Liver (tissue), 9 donors: ENCODE data around the gene CDK5. TPM values are rescaled to one million over a fixed set of nuclear protein-coding genes. Genes with fewer than 3 reads are reported as not detected.

Experiments
- DNase-seq: peaks from one replicate; pipeline ENCODE4 v3.0.0-alpha.2; 2017; ENCODE audit warnings: low spot score
- H3K27ac ChIP-seq, 2 donors: one replicate each; pipeline ENCODE4 v1.7.0; 2013; ENCODE audit warnings: inconsistent platforms in 2 of 2, low read length in 2 of 2, control low read depth in 1 of 2, low read depth in 1 of 2, mild to moderate bottlenecking in 1 of 2
- H3K27me3 ChIP-seq, 4 donors: one replicate each; pipeline versions ENCODE4 v1.6.1 to v1.7.0; 2013; ENCODE audit warnings: low read length in 3 of 4, inconsistent platforms in 1 of 4, mild to moderate bottlenecking in 1 of 4, moderate library complexity in 1 of 4; ENCODE audit not compliant: control insufficient read depth in 4 of 4, insufficient read depth in 4 of 4
- H3K36me3 ChIP-seq, 4 donors: one replicate each; pipeline versions ENCODE4 v1.6.1 to v1.7.0; 2013; ENCODE audit warnings: low read length in 3 of 4, mild to moderate bottlenecking in 3 of 4, low read depth in 1 of 4, moderate library complexity in 1 of 4; ENCODE audit not compliant: control insufficient read depth in 4 of 4, insufficient read depth in 3 of 4
- H3K4me1 ChIP-seq, 4 donors: one replicate each; pipeline versions ENCODE4 v1.6.1 to v1.7.0; 2013; ENCODE audit warnings: low read length in 3 of 4, mild to moderate bottlenecking in 3 of 4, moderate library complexity in 1 of 4; ENCODE audit not compliant: control insufficient read depth in 4 of 4, insufficient read depth in 4 of 4
- H3K4me3 ChIP-seq, 3 donors: one replicate each; pipeline versions ENCODE4 v1.6.1 to v1.7.0; 2013; ENCODE audit warnings: low read length in 3 of 3, control low read depth in 1 of 3, low read depth in 1 of 3, mild to moderate bottlenecking in 1 of 3
- H3K9ac ChIP-seq, 2 donors: one replicate each; pipeline ENCODE4 v1.7.0; 2013; ENCODE audit warnings: low read length in 2 of 2, mild to moderate bottlenecking in 2 of 2, moderate library complexity in 2 of 2, control low read depth in 1 of 2, low read depth in 1 of 2
- H3K9me3 ChIP-seq, 4 donors: one replicate each; pipeline versions ENCODE4 v1.6.1 to v1.7.0; 2013; ENCODE audit warnings: low read length in 3 of 4; ENCODE audit not compliant: control insufficient read depth in 4 of 4
- HNF4A ChIP-seq, 2 donors: conservative IDR thresholded peaks; 2 replicates each; pipeline ENCODE4 v1.6.1; 2016; ENCODE audit warnings: antibody characterized with exemption in 2 of 2, mild to moderate bottlenecking in 2 of 2
- HNF4G ChIP-seq: IDR thresholded peaks from 2 replicates; pipeline ENCODE4 v1.6.1; 2016; ENCODE audit warnings: antibody characterized with exemption
- JUND ChIP-seq, 2 donors: IDR thresholded peaks; 2 replicates each; pipeline ENCODE4 v1.6.1; 2016; ENCODE audit warnings: antibody characterized with exemption in 2 of 2
- NR2F2 ChIP-seq: IDR thresholded peaks from 2 replicates; pipeline ENCODE4 v1.6.1; 2016; ENCODE audit warnings: antibody characterized with exemption
- RAD21 ChIP-seq, 2 donors: IDR thresholded peaks; 2 replicates each; pipeline ENCODE4 v1.6.1; 2016; ENCODE audit warnings: antibody characterized with exemption in 2 of 2, mild to moderate bottlenecking in 2 of 2
- REST ChIP-seq: IDR thresholded peaks from 2 replicates; pipeline ENCODE4 v1.6.1; 2016; ENCODE audit warnings: antibody characterized with exemption, mild to moderate bottlenecking
- WGBS: extraction: QIAGEN DNeasy Blood & Tissue Kit; methylation state at CpG from one replicate; pipeline ENCODE4 v1.1.7; 2013; 5-methylcytosine and 5-hydroxymethylcytosine counted together
- polyA plus RNA-seq, 2 donors: library from polyadenylated mRNA; stranded (reverse) in 1 of 2; unstranded in 1 of 2; fragments of 200-250 nt in 1 of 2; fragments of >200 nt in 1 of 2; fragmentation: Nextera tagmentation in 1 of 2; extraction: Ambion mirVana in 1 of 2; gene quantifications; one replicate each; pipeline versions ENCODE4 v1.2.1 to v1.2.3, GENCODE V29; 2013 to 2015
- total RNA-seq, 2 donors: library from RNA; depleted of rRNA; stranded (reverse); fragments of >200 nt; gene quantifications; one replicate each; pipeline ENCODE4 v1.2.3, GENCODE V29; 2014
- TF ChIP-seq, protein P1 (sequence below): IDR thresholded peaks from 2 replicates; pipeline ENCODE4 v1.6.1; 2016; ENCODE audit warnings: antibody characterized with exemption
- donor health status: healthy.
- donor health status: healthy.
- donor health status: healthy.
- donor health status: healthy.
- donor health status: healthy.

Gene CDK5
- total and polyA plus RNA-seq, 4 donors: 4.0 to 9.0 (median 7.4) TPM

DNA sequence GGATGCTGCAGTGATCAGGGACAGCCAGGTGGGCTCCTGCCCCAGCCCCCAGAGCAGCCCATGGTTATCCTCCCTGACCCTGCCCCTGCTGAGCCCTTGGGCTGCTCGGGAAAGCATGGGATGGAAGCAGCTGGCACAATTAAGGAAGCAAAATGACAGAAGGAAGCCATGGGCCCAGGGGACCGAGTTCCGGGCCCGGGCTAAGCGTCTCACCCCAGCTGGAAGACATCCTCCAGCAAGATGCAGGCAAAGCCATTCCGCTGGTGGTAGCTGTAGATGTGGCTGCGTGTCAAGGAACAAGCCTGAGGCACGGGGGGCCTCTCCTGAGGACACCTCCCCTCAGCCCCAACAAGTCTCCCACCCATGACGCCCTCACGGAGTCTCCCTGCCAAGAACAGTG lies 34.5 kb downstream of the CDK5 start:
- WGBS: 80% methylated on average over 10 of the region's 10 CpGs
- no peak overlapping the region for H3K4me3 ChIP-seq
- H3K9ac ChIP-seq: no peak overlapping the region
- H3K27ac ChIP-seq: no peak overlapping the region
- TF ChIP-seq HNF4A (conservative IDR thresholded peaks at IDR 0.05): no peak
- TF ChIP-seq REST: no peak
- TF ChIP-seq, protein P1, sequence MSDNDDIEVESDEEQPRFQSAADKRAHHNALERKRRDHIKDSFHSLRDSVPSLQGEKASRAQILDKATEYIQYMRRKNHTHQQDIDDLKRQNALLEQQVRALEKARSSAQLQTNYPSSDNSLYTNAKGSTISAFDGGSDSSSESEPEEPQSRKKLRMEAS: no peak
- no peak for TF ChIP-seq RAD21 (IDR thresholded peaks at IDR 0.05)
- no peaks in the 10 kb centered on the region for H3K9me3 ChIP-seq
- H3K36me3 ChIP-seq: no peaks in the 10 kb centered on the region
- H3K27me3 ChIP-seq: no peaks in the 10 kb centered on the region
- no peak for DNase-seq
- peaks cover 6 to 13% (median 8%) of the 10 kb centered on the region in 4 donors for H3K4me1 ChIP-seq

DNA sequence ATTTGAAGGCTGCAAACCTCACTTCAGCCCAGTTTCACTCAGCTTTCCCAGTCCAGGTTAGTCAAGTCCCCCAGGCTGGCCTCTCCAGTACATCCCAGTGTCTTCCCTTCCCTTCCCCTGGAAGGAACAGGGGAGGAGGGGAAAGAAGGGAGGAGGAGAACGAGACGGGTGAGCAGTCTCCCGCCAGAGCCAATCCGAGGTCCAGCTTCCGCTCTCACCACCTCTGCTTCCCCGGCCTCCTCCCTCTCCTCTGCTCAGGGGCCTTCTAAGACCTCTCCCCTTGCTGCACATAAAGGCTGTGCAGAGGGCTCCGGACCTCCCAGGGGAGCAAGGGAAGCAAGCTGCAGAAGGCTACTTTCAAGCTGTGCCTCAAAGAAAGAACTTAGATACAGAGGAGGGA lies 37.5 kb downstream of the CDK5 start:
- DNase-seq: no peak
- WGBS: 58% methylated on average over 7 of the region's 7 CpGs
- peaks cover 0 to 1% (median 0%) of the 10 kb centered on the region in 4 donors for H3K27me3 ChIP-seq

More for the DNA sequence above, 37.5 kb downstream of the CDK5 start:
- Histone ChIP-seq H3K27ac (no peak overlapping the region), H3K9me3 (no peaks in the 10 kb centered on the region), H3K9ac (no peak overlapping the region), H3K4me1 (peaks cover 6 to 15% (median 10%) of the 10 kb centered on the region in 4 donors), H3K36me3 (no peaks in the 10 kb centered on the region), H3K4me3 (no peak overlapping the region)
- TF ChIP-seq JUND (IDR thresholded peaks at IDR 0.05): no peak
- no peak for TF ChIP-seq NR2F2
- TF ChIP-seq RAD21 (IDR thresholded peaks at IDR 0.05): no peak
- TF ChIP-seq HNF4G: no peak
- no peak for TF ChIP-seq REST
